Chondrocyte (in vitro differentiated cells): Measurements from ENCODE around the gene GGNBP2. TPM values are rescaled to one million over a fixed set of nuclear protein-coding genes. Genes with fewer than 3 reads are reported as not detected.

Source experiments
- DNase-seq: peaks from one replicate; pipeline ENCODE4 v3.0.0; 2021; ENCODE audit warnings: mixed read lengths, low spot score
- H3K27ac Mint-ChIP-seq: one replicate; pipeline ENCODE4 v1.8.0; 2021; ENCODE audit warnings: mild to moderate bottlenecking, moderate library complexity, mixed read lengths; ENCODE audit not compliant: unreplicated experiment
- H3K27me3 Mint-ChIP-seq: 2 replicates; pipeline ENCODE4 v1.8.0; 2021; ENCODE audit warnings: low read depth, mixed read lengths
- H3K36me3 Mint-ChIP-seq: 2 replicates; pipeline ENCODE4 v1.8.0; 2021; ENCODE audit warnings: low read depth, mixed read lengths
- H3K4me1 Mint-ChIP-seq: 2 replicates; pipeline ENCODE4 v1.8.0; 2021; ENCODE audit warnings: low read depth, mild to moderate bottlenecking, mixed read lengths
- H3K4me3 Mint-ChIP-seq: one replicate; pipeline ENCODE4 v1.8.0; 2021; ENCODE audit warnings: mild to moderate bottlenecking, moderate library complexity, mixed read lengths; ENCODE audit not compliant: unreplicated experiment
- H3K9me3 Mint-ChIP-seq: 2 replicates; pipeline ENCODE4 v1.8.0; 2021; ENCODE audit warnings: low read depth, mixed read lengths
- total RNA-seq: library from RNA; stranded (reverse); gene quantifications from 3 replicates; pipeline ENCODE4 v1.2.1, GENCODE V29; 2021
- TF ChIP-seq, protein P1 (sequence below): fragments of 200-600 bp; sonication (generic); IDR thresholded peaks from 2 replicates; pipeline ENCODE4 v1.5.0; 2021; ENCODE audit warnings: antibody characterized with exemption, mild to moderate bottlenecking, moderate library complexity

GGNBP2 gene
- total RNA-seq, 1 donor from 2014 or later = 68.2 TPM

DNA sequence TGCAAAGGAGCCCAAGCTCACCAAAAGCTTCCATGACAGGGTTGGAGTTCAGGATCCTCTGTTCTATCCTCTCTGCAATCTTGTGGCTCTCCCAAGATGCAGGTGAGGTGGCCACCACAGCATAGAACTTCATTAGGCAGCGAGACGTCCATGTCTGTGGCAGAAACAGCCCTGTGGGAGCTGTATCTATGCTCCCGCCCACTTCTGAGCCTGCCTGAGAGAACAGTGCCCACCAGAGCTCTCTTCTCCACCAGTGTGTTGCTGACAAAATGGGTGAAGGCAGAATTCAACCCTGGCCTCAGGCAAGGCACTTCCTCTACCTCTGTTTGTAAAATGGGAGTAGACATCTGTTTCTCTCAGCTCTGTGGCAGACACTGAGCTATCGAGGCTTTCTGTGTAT is 28.9 kb upstream of the GGNBP2 start:
- TF ChIP-seq, protein P1, sequence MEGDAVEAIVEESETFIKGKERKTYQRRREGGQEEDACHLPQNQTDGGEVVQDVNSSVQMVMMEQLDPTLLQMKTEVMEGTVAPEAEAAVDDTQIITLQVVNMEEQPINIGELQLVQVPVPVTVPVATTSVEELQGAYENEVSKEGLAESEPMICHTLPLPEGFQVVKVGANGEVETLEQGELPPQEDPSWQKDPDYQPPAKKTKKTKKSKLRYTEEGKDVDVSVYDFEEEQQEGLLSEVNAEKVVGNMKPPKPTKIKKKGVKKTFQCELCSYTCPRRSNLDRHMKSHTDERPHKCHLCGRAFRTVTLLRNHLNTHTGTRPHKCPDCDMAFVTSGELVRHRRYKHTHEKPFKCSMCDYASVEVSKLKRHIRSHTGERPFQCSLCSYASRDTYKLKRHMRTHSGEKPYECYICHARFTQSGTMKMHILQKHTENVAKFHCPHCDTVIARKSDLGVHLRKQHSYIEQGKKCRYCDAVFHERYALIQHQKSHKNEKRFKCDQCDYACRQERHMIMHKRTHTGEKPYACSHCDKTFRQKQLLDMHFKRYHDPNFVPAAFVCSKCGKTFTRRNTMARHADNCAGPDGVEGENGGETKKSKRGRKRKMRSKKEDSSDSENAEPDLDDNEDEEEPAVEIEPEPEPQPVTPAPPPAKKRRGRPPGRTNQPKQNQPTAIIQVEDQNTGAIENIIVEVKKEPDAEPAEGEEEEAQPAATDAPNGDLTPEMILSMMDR = no peak
- no peaks in the 10 kb centered on the region for H3K9me3 Mint-ChIP-seq
- no peak for DNase-seq
- no peaks in the 10 kb centered on the region for H3K4me1 Mint-ChIP-seq
- H3K4me3 Mint-ChIP-seq = no peak overlapping the region
- H3K27me3 Mint-ChIP-seq = no peaks in the 10 kb centered on the region
- no peak overlapping the region for H3K27ac Mint-ChIP-seq
- H3K36me3 Mint-ChIP-seq = peaks cover 22% of the 10 kb centered on the region

DNA sequence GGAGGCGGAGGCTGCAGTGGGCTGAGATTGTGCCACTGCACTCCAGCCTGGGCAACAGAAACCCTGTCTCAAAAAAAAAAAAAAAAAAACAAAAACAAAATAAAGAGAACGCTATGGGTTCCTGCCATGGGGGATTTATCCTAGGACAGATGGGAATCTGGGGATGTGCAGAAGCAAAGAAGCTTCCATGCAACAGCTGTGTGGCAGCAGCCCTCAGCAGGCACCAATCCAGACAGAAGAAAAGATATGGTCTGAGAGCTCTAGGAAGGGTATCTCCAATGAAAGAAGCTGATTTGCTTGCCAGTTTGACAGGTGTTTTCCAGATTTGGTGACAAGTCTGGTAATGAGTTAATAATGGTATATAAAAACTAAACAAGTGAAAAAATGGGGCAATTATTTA is 21.6 kb upstream of the GGNBP2 start:
- DNase-seq = no peak
- Mint-ChIP-seq H3K27ac (no peak overlapping the region), H3K36me3 (peaks cover 35% of the 10 kb centered on the region), H3K4me3 (no peak overlapping the region), H3K27me3 (no peaks in the 10 kb centered on the region), H3K4me1 (no peaks in the 10 kb centered on the region), H3K9me3 (no peaks in the 10 kb centered on the region)
- TF ChIP-seq, protein P1 = no peak

DNA sequence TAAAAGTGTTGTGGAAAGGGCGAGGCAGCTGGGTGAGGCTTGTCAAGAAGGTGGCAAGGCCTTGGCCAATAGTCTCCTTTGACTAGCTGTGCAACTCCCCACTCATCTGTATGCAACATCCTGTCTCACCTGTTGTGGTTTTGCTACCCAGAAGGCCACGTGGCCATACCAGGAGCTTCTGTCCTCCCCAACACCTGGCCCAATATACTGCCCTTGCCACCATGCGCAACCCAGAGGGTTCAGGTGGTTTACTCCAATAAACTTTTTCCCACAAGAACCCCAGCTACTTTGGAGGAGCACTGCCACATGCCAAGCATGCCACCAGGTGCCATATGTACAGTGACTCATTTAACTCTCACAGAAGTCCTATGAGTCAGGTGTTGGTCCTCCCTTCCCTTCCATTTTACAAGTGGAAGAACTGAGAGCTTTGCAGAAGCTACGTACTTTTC is 20.3 kb upstream of the GGNBP2 start:
- DNase-seq = no peak
- no peak overlapping the region for H3K4me3 Mint-ChIP-seq
- H3K9me3 Mint-ChIP-seq = no peaks in the 10 kb centered on the region
- H3K4me1 Mint-ChIP-seq = no peaks in the 10 kb centered on the region
- H3K27ac Mint-ChIP-seq = no peak overlapping the region
- TF ChIP-seq, protein P1 = no peak
- peaks cover 34% of the 10 kb centered on the region for H3K36me3 Mint-ChIP-seq
- no peaks in the 10 kb centered on the region for H3K27me3 Mint-ChIP-seq

DNA sequence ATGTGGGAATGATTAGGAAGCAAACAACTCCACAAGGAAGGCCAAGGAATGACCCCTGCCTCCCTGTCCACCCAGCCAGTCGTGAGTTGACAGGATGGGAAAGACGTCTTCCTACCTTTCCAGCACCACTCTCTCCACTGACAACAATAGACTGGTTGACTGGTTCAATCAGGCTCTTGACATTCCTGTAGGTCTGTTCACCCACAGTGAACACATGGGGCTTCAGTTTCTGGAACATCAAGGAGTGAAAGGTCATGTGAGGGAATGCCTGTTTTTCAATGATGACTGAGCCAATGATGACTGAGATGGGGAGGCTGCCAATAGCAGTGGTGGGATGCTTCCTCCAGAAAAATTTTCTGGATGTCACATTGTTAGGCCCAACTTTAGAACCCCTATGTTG is 19.6 kb upstream of the GGNBP2 start:
- Mint-ChIP-seq H3K27ac (no peak overlapping the region), H3K27me3 (no peaks in the 10 kb centered on the region), H3K36me3 (peaks cover 30% of the 10 kb centered on the region), H3K4me1 (no peaks in the 10 kb centered on the region), H3K4me3 (no peak overlapping the region), H3K9me3 (no peaks in the 10 kb centered on the region)
- TF ChIP-seq, protein P1 = no peak
- DNase-seq = no peak

DNA sequence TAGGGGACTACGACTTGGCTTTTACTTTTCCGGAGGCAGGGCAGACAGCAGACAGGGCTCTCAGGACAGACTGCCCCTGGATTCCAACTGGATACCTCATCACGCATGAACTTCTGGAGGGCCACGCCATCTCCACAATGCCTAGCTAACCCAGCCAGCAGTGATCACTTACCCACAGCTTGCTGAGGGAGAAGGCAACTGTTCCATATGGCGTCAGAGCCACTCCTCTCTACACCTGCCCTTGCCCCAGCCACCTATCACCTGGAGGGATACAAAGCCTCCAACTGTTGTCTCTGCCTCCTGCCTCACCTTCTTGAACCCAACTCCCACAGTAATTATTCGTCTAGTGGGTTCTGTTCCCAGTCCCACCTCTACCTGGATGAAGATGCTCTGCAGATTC is 18.8 kb upstream of the GGNBP2 start:
- DNase-seq = no peak
- Mint-ChIP-seq H3K9me3 (no peaks in the 10 kb centered on the region), H3K27ac (no peak overlapping the region), H3K4me3 (no peak overlapping the region), H3K27me3 (no peaks in the 10 kb centered on the region), H3K4me1 (no peaks in the 10 kb centered on the region), H3K36me3 (peaks cover 23% of the 10 kb centered on the region)
- TF ChIP-seq, protein P1 = no peak
